Inflammatory macrophage (primary cell): ENCODE measurements around the gene GLCCI1.

Experiments
- DNase-seq, 2 donors: peaks; one replicate each; pipeline ENCODE4 v3.0.0-alpha.2; 2020 to 2022

Gene GLCCI1

GRCh38 chr7:8105449-8106095 lies 137.0 kb downstream of the GLCCI1 start:
- peak in 1 of 2 donors; percentile 26 for DNase-seq

GRCh38 chr7:8109196-8110022 lies 140.8 kb downstream of the GLCCI1 start:
- no peak for DNase-seq

- DNase-seq: no peak
Observed at GRCh38 chr7:8111282-8111960, 142.8 kb downstream of the GLCCI1 start.

- DNase-seq: no peak
Observed at GRCh38 chr7:8112685-8113084, 144.1 kb downstream of the GLCCI1 start.

GRCh38 chr7:8113184-8113583 lies 144.6 kb downstream of the GLCCI1 start:
- DNase-seq: no peak

GRCh38 chr7:8114175-8114574 lies 145.6 kb downstream of the GLCCI1 start:
- no peak for DNase-seq

- DNase-seq: no peak
Observed at GRCh38 chr7:8115547-8116402, 147.2 kb downstream of the GLCCI1 start.

- no peak for DNase-seq
Observed at GRCh38 chr7:8117195-8117594, 148.6 kb downstream of the GLCCI1 start.

GRCh38 chr7:8119262-8119661 lies 150.7 kb downstream of the GLCCI1 start:
- no peak for DNase-seq

- no peak for DNase-seq
Observed at GRCh38 chr7:8120390-8121058, 151.9 kb downstream of the GLCCI1 start.

- DNase-seq: no peak
Observed at GRCh38 chr7:8121243-8121642, 152.6 kb downstream of the GLCCI1 start.

GRCh38 chr7:8125680-8126444 lies 157.3 kb downstream of the GLCCI1 start:
- peak; percentile 75 to 86 for DNase-seq

- DNase-seq: peak; percentile 4 to 78
Observed at GRCh38 chr7:8126601-8127167, 158.1 kb downstream of the GLCCI1 start.

- DNase-seq: peak in 1 of 2 donors; percentile 58
Observed at GRCh38 chr7:8128449-8129317, 160.1 kb downstream of the GLCCI1 start.

GRCh38 chr7:8129318-8129659 lies 160.7 kb downstream of the GLCCI1 start:
- no peak for DNase-seq

- DNase-seq: no peak
Observed at GRCh38 chr7:8130663-8131062, 162.1 kb downstream of the GLCCI1 start.

GRCh38 chr7:8131694-8132605 lies 163.4 kb downstream of the GLCCI1 start:
- no peak for DNase-seq

GRCh38 chr7:8133188-8133848 lies 164.7 kb downstream of the GLCCI1 start:
- DNase-seq: no peak
